A673 (cell line): ENCODE measurements around the gene MSANTD1.

Experiments used
- EZH2 ChIP-seq: fragments of 200-600 bp; sonication (generic); IDR thresholded peaks from 2 replicates; pipeline ENCODE4 v1.6.1; 2017; ENCODE audit warnings: borderline replicate concordance, low read depth, mild to moderate bottlenecking, mixed read lengths, antibody characterized with exemption, low read length; ENCODE audit not compliant: poor library complexity, severe bottlenecking
- TF ChIP-seq, protein P1 (sequence below): fragments of 300-800, 200-600 bp; sonication (generic); conservative IDR thresholded peaks from 2 replicates; pipeline ENCODE4 v1.5.1; 2017; ENCODE audit warnings: low read depth, mild to moderate bottlenecking, antibody characterized with exemption, low read length, moderate library complexity, mixed read lengths

DNA sequence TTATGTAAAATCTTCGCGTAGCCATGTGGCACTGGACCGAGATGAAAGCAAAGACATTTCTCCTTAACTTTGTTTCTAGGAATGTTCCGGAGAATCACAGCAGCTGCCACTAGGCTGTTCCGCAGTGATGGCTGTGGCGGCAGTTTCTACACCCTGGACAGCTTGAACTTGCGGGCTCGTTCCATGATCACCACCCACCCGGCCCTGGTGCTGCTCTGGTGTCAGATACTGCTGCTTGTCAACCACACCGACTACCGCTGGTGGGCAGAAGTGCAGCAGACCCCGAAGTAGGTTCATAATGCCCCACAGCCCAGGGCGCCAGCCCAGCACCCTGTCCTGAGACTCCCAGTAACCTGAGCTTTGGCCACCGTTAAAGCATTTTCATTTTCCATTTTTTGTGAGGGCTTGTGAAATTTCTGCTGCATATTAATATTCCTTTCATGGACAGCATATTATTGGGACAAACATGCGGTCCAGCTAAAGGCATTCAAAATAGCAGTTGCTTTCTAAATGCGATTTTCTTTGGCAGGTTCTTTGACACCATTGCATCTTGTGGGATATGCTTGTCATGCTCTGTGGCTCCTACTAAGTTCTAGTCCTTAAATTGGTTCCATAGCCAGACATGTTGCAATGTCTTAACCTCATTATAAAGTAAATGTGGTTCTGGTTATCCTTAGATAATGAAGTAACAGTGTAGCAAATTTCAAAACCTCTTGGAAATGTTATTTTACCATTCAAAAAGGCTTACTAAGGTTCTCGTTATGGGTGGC lies 49.1 kb upstream of the MSANTD1 start:
- TF ChIP-seq, protein P1, sequence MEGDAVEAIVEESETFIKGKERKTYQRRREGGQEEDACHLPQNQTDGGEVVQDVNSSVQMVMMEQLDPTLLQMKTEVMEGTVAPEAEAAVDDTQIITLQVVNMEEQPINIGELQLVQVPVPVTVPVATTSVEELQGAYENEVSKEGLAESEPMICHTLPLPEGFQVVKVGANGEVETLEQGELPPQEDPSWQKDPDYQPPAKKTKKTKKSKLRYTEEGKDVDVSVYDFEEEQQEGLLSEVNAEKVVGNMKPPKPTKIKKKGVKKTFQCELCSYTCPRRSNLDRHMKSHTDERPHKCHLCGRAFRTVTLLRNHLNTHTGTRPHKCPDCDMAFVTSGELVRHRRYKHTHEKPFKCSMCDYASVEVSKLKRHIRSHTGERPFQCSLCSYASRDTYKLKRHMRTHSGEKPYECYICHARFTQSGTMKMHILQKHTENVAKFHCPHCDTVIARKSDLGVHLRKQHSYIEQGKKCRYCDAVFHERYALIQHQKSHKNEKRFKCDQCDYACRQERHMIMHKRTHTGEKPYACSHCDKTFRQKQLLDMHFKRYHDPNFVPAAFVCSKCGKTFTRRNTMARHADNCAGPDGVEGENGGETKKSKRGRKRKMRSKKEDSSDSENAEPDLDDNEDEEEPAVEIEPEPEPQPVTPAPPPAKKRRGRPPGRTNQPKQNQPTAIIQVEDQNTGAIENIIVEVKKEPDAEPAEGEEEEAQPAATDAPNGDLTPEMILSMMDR: no peak
- no peak for TF ChIP-seq EZH2
